Epithelial cell of esophagus (primary cell): ENCODE data around the gene TBC1D5.

Source experiments
- DNase-seq: peaks from one replicate; pipeline ENCODE4 v3.0.0; 2010; ENCODE audit warnings: low read depth
- H3K4me3 ChIP-seq: 2 replicates; pipeline ENCODE4 v1.5.1; 2011; ENCODE audit warnings: mild to moderate bottlenecking, low read length, control low read depth
- CTCF ChIP-seq: IDR thresholded peaks from 2 replicates; pipeline ENCODE4 v1.5.1; 2011; ENCODE audit warnings: low read depth, mild to moderate bottlenecking, low read length, control low read depth, inconsistent platforms; ENCODE audit not compliant: insufficient read depth; ENCODE audit errors: missing control alignments

TBC1D5 gene

GRCh38 chr3:17557749-17558463, 184.5 kb downstream of the TBC1D5 start:
- DNase-seq = no peak
- no peak overlapping the region for H3K4me3 ChIP-seq
- TF ChIP-seq CTCF = no peak

GRCh38 chr3:17555525-17555924, 186.9 kb downstream of the TBC1D5 start:
- DNase-seq = no peak
- no peak overlapping the region for H3K4me3 ChIP-seq
- no peak for TF ChIP-seq CTCF

- TF ChIP-seq CTCF = no peak
- no peak overlapping the region for H3K4me3 ChIP-seq
- DNase-seq = no peak
These were observed 188.4 kb downstream of the TBC1D5 start for GRCh38 chr3:17554078-17554477.

- no peak overlapping the region for H3K4me3 ChIP-seq
- no peak for TF ChIP-seq CTCF
- no peak for DNase-seq
These were observed 189.4 kb downstream of the TBC1D5 start for GRCh38 chr3:17553080-17553479.

- no peak for DNase-seq
- H3K4me3 ChIP-seq = no peak overlapping the region
- no peak for TF ChIP-seq CTCF
These were observed 190.1 kb downstream of the TBC1D5 start for GRCh38 chr3:17552351-17552750.

GRCh38 chr3:17551895-17552294, 190.5 kb downstream of the TBC1D5 start:
- DNase-seq = no peak
- H3K4me3 ChIP-seq = no peak overlapping the region
- no peak for TF ChIP-seq CTCF

- no peak for TF ChIP-seq CTCF
- DNase-seq = no peak
- no peak overlapping the region for H3K4me3 ChIP-seq
These were observed 191.1 kb downstream of the TBC1D5 start for GRCh38 chr3:17551333-17551732.
